Lower lobe of right lung (tissue), 2 donors: ENCODE results near the gene MEX3B. TPM values are rescaled to one million over a fixed set of nuclear protein-coding genes. Genes with fewer than 3 reads are reported as not detected.
A peak's percentile ranks its signal among the peaks of the same experiment; 100 is the strongest.

Experiments used
- ATAC-seq, 2 donors: fragments of 200-7000 bp; cut with Tn5 transposase; one replicate each; pipeline ENCODE4 v1.9.1; 2020 to 2022; ENCODE audit warnings: mild to moderate bottlenecking in 2 of 2, moderate library complexity in 2 of 2
- DNase-seq: peaks from one replicate; pipeline ENCODE4 v3.0.0-alpha.2; 2020
- H3K27ac ChIP-seq: fragments of 200-600 bp; one replicate; pipeline ENCODE4 v1.8.0; 2022
- H3K27me3 ChIP-seq: fragments of 200-600 bp; one replicate; pipeline ENCODE4 v1.8.0; 2022; ENCODE audit warnings: low read depth
- H3K36me3 ChIP-seq: fragments of 200-600 bp; one replicate; pipeline ENCODE4 v1.8.0; 2022; ENCODE audit warnings: mild to moderate bottlenecking
- H3K4me1 ChIP-seq: fragments of 200-600 bp; one replicate; pipeline ENCODE4 v1.8.0; 2022
- H3K4me3 ChIP-seq: fragments of 200-600 bp; one replicate; pipeline ENCODE4 v1.8.0; 2022; ENCODE audit warnings: mild to moderate bottlenecking
- H3K9me3 ChIP-seq: fragments of 200-600 bp; one replicate; pipeline ENCODE4 v1.8.0; 2022
- CTCF ChIP-seq: fragments of 200-600 bp; IDR thresholded peaks from one replicate; pipeline ENCODE4 v1.8.0; 2022; ENCODE audit warnings: antibody characterized with exemption, mild to moderate bottlenecking
- intact Hi-C: fragments of 100-400 bp; cut with DNase I; formaldehyde crosslinking; loops from one replicate; pipeline ENCODE4 v1.11.0; 2022
- long read RNA-seq: library from polyadenylated mRNA; unstranded; transcript quantifications from one replicate; pipeline ENCODE4 v2.0.0, GENCODE V29; 2021
- total RNA-seq: library from RNA; stranded (reverse); fragmentation: NEBNext Ultra II Directional; extraction: Animal tissue kit (Norgen Biotek cat#: 25700); gene quantifications from one replicate; pipeline ENCODE4 v1.2.1, GENCODE V29; 2021
- donor health status: DM: no; HTN: yes; CAD: no; lungs with severe emphysema.

The MEX3B gene
- total RNA-seq: 1.8 TPM
- long read RNA-seq, full-length matches to known transcripts: 3 of 3 reads
- long read RNA-seq, partial matches to known transcripts: 0 of 3 reads
- long read RNA-seq, other reads (novel, unspliced or antisense): 0 of 3 reads

GRCh38 chr15:82045892-82046665, at the start of gene MEX3B:
Gene MEX3B (minus strand): TSS chr15:82046018. CDS start chr15:82045705, 313 bp downstream.
- Histone ChIP-seq H3K27me3 (peaks cover 7% of the 10 kb centered on the region), H3K9me3 (no peaks in the 10 kb centered on the region), H3K4me1 (peaks cover 23% of the 10 kb centered on the region), H3K36me3 (no peaks in the 10 kb centered on the region), H3K4me3 (peak within 1 kb of the TSS; percentile 76), H3K27ac (peak within 1 kb of the TSS; percentile 90)
- ATAC-seq: peak; percentile 88 to 92
- peak; percentile 97 for DNase-seq
- intact Hi-C loops: no loop called here
- TF ChIP-seq CTCF: no peak

GRCh38 chr15:82093774-82094211, 48.0 kb upstream of the MEX3B start:
- no peak overlapping the region for H3K4me3 ChIP-seq
- no peak overlapping the region for H3K27ac ChIP-seq
- no peak for ATAC-seq
- H3K36me3 ChIP-seq: no peaks in the 10 kb centered on the region
- H3K27me3 ChIP-seq: no peaks in the 10 kb centered on the region
- no peaks in the 10 kb centered on the region for H3K4me1 ChIP-seq
- intact Hi-C loops: no loop called here
- no peak for TF ChIP-seq CTCF
- no peak for DNase-seq
- no peaks in the 10 kb centered on the region for H3K9me3 ChIP-seq

- ATAC-seq (no peak), DNase-seq (no peak)
- Histone ChIP-seq H3K4me3 (no peak overlapping the region), H3K9me3 (no peaks in the 10 kb centered on the region), H3K27me3 (no peaks in the 10 kb centered on the region), H3K27ac (no peak overlapping the region), H3K4me1 (no peaks in the 10 kb centered on the region), H3K36me3 (no peaks in the 10 kb centered on the region)
- no peak for TF ChIP-seq CTCF
- intact Hi-C loops: no loop called here
These were observed 47.5 kb upstream of the MEX3B start for GRCh38 chr15:82093325-82093724.

- TF ChIP-seq CTCF: no peak
- intact Hi-C loops: no loop called here
- no peak overlapping the region for H3K27ac ChIP-seq
- ATAC-seq (no peak), DNase-seq (no peak)
- H3K9me3 ChIP-seq: no peaks in the 10 kb centered on the region
- H3K4me1 ChIP-seq: no peaks in the 10 kb centered on the region
- H3K4me3 ChIP-seq: no peak overlapping the region
- H3K27me3 ChIP-seq: no peaks in the 10 kb centered on the region
- H3K36me3 ChIP-seq: no peaks in the 10 kb centered on the region
These were observed 45.9 kb upstream of the MEX3B start for GRCh38 chr15:82091636-82092140.

GRCh38 chr15:82086243-82086995, 40.6 kb upstream of the MEX3B start:
- Histone ChIP-seq H3K9me3 (no peaks in the 10 kb centered on the region), H3K27ac (no peak overlapping the region), H3K4me3 (no peak overlapping the region)

More at GRCh38 chr15:82086243-82086995, 40.6 kb upstream of the MEX3B start:
- intact Hi-C loops: no loop called here
- DNase-seq (no peak), ATAC-seq (no peak)
- Histone ChIP-seq H3K36me3 (no peaks in the 10 kb centered on the region), H3K4me1 (no peaks in the 10 kb centered on the region), H3K27me3 (no peaks in the 10 kb centered on the region)
- TF ChIP-seq CTCF: no peak
